ENCODE measurements around the gene MAP3K19. TPM values are rescaled to one million over a fixed set of nuclear protein-coding genes. Genes with fewer than 3 reads are reported as not detected.
"Not testable (repeated sequence)": the region's sequence is repeated elsewhere in the genome, so short reads cannot be mapped to it uniquely, and the experiment has no call there.

MAP3K19 gene
- total and polyA plus RNA-seq, 2 of the 8 experiments (the other 6 are each of a cell fraction or from before 2014, with no cell fraction given) = not detected

GRCh38 chr2:134977104-134977503 is 70.1 kb downstream of the MAP3K19 start:
- H3K4me1 ChIP-seq (replicated peaks in 1 of 4; ENCODE audit: control insufficient read depth in 3 of 4, insufficient read depth in 4 of 4, low read length in 3 of 4); H2AK5ac ChIP-seq (ENCODE audit: low read depth, low read length); H3K27me3 ChIP-seq (replicated peaks in 1 of 4; ENCODE audit: control insufficient read depth in 3 of 4, extremely low read depth in 1 of 4, insufficient read depth in 3 of 4, low read length in 3 of 4); FAIRE-seq; H3K23me2 ChIP-seq (ENCODE audit: low read depth, low read length); H3K36me3 ChIP-seq (ENCODE audit: control insufficient read depth in 2 of 4, insufficient read depth in 4 of 4, low read length in 3 of 4); H4K20me1 ChIP-seq (replicated peaks in 1 of 2; ENCODE audit: control insufficient read depth in 1 of 2, insufficient read depth in 2 of 2, low read length in 2 of 2); H2BK20ac ChIP-seq (ENCODE audit: low read length); H3K23ac ChIP-seq (ENCODE audit: insufficient read length); DNase-seq (ENCODE audit: low read depth in 1 of 2, low spot score in 2 of 2); H2AFZ ChIP-seq (ENCODE audit: low read length); H2BK5ac ChIP-seq (ENCODE audit: low read depth, low read length); H3K14ac ChIP-seq (ENCODE audit: insufficient read length); H3K79me1 ChIP-seq (ENCODE audit: low read depth, low read length); H2BK12ac ChIP-seq (ENCODE audit: low read depth, low read length); H3K9ac ChIP-seq (replicated peaks in 1 of 4; ENCODE audit: extremely low read depth in 1 of 4, low read depth in 3 of 4, low read length in 3 of 4); H3K27ac ChIP-seq (ENCODE audit: low read depth, low read length); H2BK15ac ChIP-seq (ENCODE audit: low read length); H3K18ac ChIP-seq (ENCODE audit: extremely low read depth, low read length); H3K56ac ChIP-seq (replicated peaks; ENCODE audit: insufficient read length, low read depth, low read length); H3K4ac ChIP-seq (replicated peaks; ENCODE audit: insufficient read length, low read depth, low read length); H4K8ac ChIP-seq (ENCODE audit: extremely low read depth, insufficient read depth, low read length); H4K91ac ChIP-seq (replicated peaks; ENCODE audit: insufficient read length, low read length); H2BK120ac ChIP-seq (replicated peaks; ENCODE audit: low read depth, low read length); H3K4me3 ChIP-seq (ENCODE audit: extremely low read depth in 1 of 4, insufficient read depth in 2 of 4, low read depth in 3 of 4, low read length in 4 of 4); H3K9me3 ChIP-seq (ENCODE audit: insufficient read depth in 2 of 2, low read depth in 1 of 2, low read length in 1 of 2); H3K4me2 ChIP-seq (ENCODE audit: insufficient read depth in 1 of 2, low read depth in 2 of 2, low read length in 2 of 2); H3K79me2 ChIP-seq (ENCODE audit: control insufficient read depth in 1 of 2, insufficient read depth in 2 of 2, low read length in 2 of 2); H4K5ac ChIP-seq (ENCODE audit: insufficient read length, low read depth, low read length); POLR2A ChIA-PET (ENCODE audit: partially characterized antibody): not testable (repeated sequence)
- 98% methylated on average over 4 of the region's 5 CpGs; no CpG with 5 or more reads in 1 of the 2 experiments for WGBS, 2 experiments (ENCODE audit: extremely low coverage in 1 of 2, insufficient coverage in 1 of 2, insufficient read length in 1 of 2, insufficient replicate concordance in 2 of 2, low coverage in 1 of 2, low lambda C conversion rate in 2 of 2, missing lambda C conversion rate in 1 of 2)
- CTCF ChIA-PET (ENCODE audit: partially characterized antibody) = interaction anchor here (0.7 to 2.8 kb wide), 3 partner anchors 12 to 447 kb away, joined by 3 to 14 read pairs (median 3); no protein-coding TSS in a partner anchor

All from H1 (cell line).